Measurements from ENCODE around the gene VPS51. TPM values are rescaled to one million over a fixed set of nuclear protein-coding genes. Genes with fewer than 3 reads are reported as not detected.
A peak's percentile ranks its signal among the peaks of the same experiment; 100 is the strongest.

VPS51 gene
- total and polyA plus RNA-seq, 2 of the 13 experiments (the other 11 are each of a cell fraction or from before 2014, with no cell fraction given): 76.3 to 90.6 TPM

- TF ChIP-seq DDIT3 (CRISPR knock-in tag; IDR thresholded peaks at IDR 0.05): no peak
- TF ChIP-seq EED (CRISPR knock-in tag; IDR thresholded peaks at IDR 0.05): 0 out of 2 replicates have a peak, but pooled peaks have one; percentile 53
- no peak for TF ChIP-seq ZNF589 (CRISPR knock-in tag; conservative IDR thresholded peaks at IDR 0.05)
- TF ChIP-seq MYPOP (CRISPR knock-in tag; IDR thresholded peaks at IDR 0.05): no peak
- peak; percentile 40; the same call in 1 of the 2 replicates for TF ChIP-seq ZSCAN12 (CRISPR knock-in tag; IDR thresholded peaks at IDR 0.05)
- TF ChIP-seq IRF9 (CRISPR knock-in tag; IDR thresholded peaks at IDR 0.05; ENCODE audit: borderline replicate concordance): 0 out of 2 replicates have a peak, but pooled peaks have one; percentile 16
- no peak for TF ChIP-seq SRY (CRISPR knock-in tag; IDR thresholded peaks at IDR 0.05)
- no peak for TF ChIP-seq IRF1 (CRISPR knock-in tag; IDR thresholded peaks at IDR 0.05; ENCODE audit: low read depth)
- TF ChIP-seq BATF2 (CRISPR knock-in tag; IDR thresholded peaks at IDR 0.05): no peak
- TF ChIP-seq SPEN (CRISPR knock-in tag; IDR thresholded peaks at IDR 0.05; ENCODE audit: low read depth): no peak
- no peak for TF ChIP-seq NFIB (CRISPR knock-in tag; IDR thresholded peaks at IDR 0.05; ENCODE audit: borderline replicate concordance)
- TF ChIP-seq RERE (CRISPR knock-in tag; IDR thresholded peaks at IDR 0.05; ENCODE audit: low read depth): no peak
- peak; percentile 91; the same call in 1 of the 2 replicates for TF ChIP-seq KLF15 (CRISPR knock-in tag; IDR thresholded peaks at IDR 0.05; ENCODE audit: borderline replicate concordance)
- TF ChIP-seq ZMYM4 (CRISPR knock-in tag; IDR thresholded peaks at IDR 0.05): peak; percentile 62
- TF ChIP-seq SOX13 (IDR thresholded peaks at IDR 0.05): no peak
- no peak for TF ChIP-seq SOX13 (CRISPR knock-in tag; conservative IDR thresholded peaks at IDR 0.05 in 1 of 2, IDR thresholded peaks at IDR 0.05 in 1 of 2)
- TF ChIP-seq JUND (CRISPR knock-in tag; IDR thresholded peaks at IDR 0.05): no peak
- TF ChIP-seq KDM5B (CRISPR knock-in tag; IDR thresholded peaks at IDR 0.05; ENCODE audit: borderline replicate concordance): peak; percentile 49
Measured at GRCh38 chr11:65111744-65112545, 15.9 kb downstream of the VPS51 start, which contains the start of gene TM7SF2 (continued).
